ENCODE results near the gene LDAH.

DNA sequence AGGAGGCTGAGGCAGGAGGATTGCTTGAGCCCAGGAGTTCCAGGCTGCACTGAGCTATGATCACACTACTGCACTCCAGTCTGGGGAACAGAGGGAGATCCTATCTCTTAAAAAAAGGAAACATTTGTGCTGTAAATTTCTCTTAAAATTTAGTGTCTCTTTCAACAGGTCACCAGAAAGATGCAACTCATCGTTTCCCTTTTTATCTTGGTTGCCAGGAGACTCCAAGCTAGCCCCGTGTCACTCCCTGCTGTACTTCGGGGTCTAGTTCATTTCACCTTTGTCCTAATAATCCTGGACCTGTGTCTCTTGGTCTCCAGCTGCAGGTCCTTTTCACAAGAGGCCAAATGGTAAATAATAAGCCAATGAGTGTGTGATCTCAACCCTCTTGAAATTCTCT is 179.1 kb downstream of the LDAH start:
- TF ChIP-seq SUZ12 (IDR thresholded peaks at IDR 0.05; ENCODE audit: extremely low read depth, insufficient read depth, insufficient read length) (no peak), YY1 (IDR thresholded peaks at IDR 0.05; ENCODE audit: insufficient read depth, insufficient read length) (no peak)

All from NT2/D1 (cell line).